HS-27A (cell line): ENCODE data around the gene HNF1B.

Experiments
- DNase-seq: peaks from one replicate; pipeline ENCODE4 v3.0.0-alpha.2; 2012; ENCODE audit warnings: low read depth, missing footprints

The HNF1B gene

DNA sequence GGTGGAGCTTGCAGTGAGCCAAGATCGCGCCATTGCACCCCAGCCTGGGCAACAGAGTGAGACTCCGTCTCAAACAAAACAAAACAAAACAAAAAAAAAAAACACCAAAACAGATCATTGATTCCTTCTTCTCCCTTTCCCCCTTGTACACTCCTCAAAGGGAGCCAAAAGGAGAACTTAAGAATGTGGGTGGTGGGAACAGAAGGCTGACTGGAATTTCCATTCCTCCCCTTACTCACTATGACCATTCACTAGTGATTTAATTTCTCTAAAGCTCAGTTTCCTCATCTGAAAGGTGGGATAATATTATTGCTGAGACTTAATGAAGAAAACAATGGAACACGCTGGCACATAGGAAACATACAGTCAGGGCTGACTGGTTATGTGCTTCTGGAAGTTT, 17.1 kb upstream of the HNF1B start:
- DNase-seq = no peak

DNA sequence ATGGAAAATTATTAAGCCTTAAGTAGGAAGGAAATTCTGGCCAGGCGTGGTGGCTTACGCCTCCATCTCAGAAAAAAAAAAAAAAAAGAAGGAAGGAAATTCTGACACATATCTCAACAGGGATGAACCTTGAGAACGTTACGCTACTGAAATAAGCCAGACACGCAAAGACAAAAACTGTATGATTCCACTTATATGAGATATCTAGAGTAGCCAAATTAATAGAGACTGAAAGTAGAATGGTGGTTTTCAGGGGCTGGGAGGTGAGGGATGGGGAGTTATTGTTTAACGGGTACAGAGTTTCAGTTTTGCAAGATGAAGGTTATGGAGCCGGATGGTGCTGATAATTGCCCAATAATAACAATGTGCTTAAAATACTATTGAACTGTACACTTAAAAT, 16.2 kb upstream of the HNF1B start:
- no peak for DNase-seq

DNA sequence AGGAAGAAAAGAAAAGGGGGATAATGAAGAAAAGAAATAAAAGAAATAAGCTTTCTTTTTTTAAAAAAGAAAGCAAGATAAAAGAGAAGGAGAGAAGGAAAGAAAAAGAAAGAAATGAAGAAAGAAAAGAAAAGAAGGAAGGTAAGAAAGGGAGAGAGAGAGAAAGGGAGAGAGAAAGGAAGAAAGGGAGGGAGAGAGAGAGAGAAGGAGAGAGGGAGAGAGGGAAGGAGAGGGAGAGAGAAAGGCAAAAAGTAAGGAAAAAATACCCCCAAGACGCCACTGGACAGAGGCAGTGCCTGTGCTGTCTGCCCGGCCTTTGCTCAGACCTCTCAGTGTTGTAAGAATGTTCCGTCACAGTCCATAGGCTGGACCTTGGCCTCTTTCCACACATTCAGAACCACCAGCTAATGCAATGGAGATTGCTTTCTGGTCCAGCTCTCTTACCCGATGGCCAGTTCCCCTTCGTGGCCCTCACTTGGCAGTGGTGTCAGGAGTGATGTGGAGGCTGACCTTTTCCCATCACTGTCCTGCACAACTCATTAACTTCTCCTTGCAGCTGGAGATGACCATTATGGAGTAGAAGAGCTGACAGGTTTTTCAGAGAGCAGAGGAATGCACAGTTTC, 14.3 kb upstream of the HNF1B start:
- no peak for DNase-seq

DNA sequence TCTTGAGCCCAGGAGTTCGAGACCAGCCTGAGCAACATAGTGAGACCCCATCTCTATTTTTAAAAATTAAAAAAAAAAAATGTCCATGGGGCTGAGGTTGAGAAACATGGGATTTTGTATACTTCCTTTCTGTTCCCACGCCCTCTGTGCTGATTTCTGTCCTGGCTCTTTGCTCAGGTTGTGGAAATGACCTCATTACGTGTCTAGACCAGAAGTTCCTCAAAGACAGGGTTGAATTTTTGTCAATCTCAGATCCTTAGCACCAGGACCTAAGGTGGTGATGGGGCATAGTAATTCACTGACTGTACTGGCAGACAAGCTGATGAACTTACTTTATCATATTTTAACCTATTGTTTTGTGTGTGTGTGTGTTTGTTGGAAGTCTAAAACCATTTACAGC, 11.2 kb upstream of the HNF1B start:
- DNase-seq = no peak

DNA sequence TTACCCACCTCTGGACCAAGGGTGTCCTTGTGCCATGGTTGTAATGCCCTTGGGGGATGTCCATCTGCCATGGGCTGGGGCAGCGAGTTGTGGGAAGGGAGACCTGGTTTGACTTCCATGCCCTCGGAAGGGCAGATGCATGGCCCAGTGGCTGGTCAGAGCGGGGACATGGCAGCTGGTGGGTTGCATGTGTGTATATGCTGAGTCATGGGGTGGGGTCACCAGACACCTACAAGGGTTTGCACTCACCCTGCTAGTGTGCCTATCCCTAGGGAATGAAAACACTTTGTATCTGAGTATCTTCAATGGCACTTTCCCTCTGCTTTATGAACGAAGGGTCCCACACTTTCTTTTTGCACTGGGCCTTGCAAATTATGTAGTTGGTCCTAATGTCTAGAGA, 10.6 kb upstream of the HNF1B start:
- DNase-seq = no peak

DNA sequence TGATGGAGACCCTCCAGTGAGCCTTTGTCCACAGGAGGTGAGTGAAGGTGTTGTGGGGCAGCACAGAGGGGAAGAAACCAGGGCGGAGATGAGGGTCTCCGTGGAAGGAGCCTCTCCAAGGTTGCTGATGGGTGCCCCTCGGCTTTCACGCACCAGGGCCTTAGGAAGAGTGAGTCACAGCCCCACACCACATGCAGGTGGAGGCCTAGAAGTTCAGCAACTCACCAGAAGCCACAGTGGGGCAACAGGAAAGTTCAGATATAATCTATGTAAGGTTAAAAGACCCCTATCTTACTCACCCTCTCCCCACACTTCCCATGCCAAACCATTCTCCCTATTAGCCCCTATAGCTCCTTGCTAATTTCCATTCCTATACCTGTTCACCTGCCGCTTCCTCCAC, 9.5 kb upstream of the HNF1B start:
- DNase-seq = no peak

DNA sequence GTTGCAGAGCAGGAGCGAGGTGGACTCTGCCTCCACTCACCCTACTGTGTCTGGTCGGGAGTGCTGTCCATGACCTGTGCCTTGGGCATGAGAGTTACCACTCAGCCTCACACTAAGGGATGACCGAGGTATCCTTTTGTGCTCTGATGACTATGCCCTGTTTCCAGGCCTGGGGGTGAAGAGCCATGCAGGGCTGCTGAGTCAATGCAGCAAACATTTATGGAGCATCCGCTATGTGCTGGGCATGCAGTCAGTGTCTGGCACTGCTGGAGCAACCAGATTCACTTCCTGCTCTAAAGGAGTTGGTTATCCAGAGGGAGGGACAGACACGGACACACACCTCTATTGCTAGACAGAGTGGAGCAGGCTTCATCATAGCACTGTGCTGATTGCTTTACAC, 7.6 kb upstream of the HNF1B start:
- peak; percentile 7 for DNase-seq

DNA sequence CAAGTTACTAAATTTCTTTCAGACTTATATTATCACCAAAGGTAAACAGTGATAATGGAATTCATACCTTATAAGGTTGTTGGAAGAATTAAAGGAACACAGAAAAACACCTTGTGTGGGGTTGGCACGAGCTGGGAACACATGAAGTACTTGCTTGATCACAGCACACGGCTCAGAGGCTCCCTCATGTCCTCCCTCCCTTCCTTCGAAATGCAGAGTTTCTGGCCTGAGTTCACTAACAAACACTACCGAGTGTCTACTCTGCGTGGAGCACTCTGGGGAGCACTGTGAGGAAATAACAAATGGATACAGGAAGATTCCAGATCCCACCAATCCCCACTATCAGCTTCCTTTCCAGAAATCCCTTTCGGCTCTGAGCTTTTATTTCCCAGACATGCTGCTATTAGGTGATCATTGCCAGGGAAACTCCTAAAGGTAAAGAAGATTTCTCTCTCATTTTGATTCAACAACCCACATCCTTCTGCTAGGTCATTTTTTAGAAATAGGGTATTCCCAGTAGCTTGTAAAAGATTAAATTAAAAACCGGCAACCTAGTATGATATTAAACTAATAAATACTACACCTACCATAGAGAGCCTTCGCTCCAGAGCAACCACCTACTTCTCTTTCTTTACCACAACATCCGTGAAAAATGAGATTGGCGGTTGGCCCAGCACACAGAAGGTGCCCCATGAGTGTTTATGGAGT, 6.1 kb upstream of the HNF1B start:
- DNase-seq = no peak

DNA sequence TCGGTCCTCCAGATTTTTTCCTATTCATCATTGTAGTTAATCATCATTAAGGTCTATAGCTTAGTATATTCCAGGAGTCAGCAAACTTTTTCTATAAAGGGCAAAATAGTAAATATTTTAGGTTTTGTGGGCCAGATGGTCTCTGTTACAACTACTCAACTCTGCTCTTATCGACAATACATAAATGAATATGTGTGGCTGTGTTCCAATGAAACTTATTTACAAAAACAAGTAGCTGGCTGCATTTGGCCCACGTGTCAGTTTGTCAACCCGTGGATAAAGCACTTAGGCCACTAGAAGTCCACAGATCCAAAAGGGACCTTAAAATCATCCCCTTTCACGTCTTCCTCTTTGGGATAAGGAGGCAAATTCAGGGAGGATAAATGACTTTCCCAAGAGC, 5.4 kb upstream of the HNF1B start:
- DNase-seq = no peak

DNA sequence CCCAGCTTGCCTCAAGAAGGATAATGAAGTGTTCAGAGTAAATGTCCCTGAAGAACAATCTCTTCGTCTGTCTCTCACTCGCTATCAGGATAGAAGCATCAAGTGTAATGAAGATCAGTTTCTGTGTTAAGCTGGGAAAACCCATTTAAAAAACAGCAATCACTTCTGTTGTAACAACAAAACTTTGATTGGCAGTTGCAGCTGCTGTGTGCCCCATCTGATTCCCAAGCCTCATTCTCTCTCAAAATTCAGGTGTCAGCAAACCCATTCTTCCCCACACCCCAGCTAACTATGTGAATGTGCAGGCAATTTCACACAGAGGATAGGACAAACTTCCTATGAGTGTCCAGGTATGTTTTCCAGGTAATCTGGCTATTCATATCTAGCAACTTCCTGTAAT, 2.4 kb upstream of the HNF1B start:
- DNase-seq = no peak

DNA sequence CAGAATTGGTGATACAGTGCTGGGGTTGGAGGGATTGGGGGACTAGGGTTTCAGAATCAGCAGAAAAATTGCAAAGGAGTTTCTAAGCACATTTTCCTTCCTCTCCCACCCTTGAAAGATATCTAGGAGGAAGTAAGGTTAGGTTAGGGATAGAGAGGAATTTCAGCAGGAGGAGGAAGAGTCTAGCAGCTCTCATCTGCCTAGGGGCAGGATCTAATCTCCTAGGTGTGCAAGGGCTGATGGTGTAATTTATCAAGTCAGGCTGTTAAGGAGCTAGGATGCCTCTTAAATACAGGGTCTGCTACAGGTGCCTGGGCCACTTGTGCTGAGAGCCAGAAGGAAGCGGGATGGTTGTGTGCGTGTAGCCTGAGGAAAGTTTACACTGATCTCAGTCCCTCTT, 1.8 kb upstream of the HNF1B start:
- DNase-seq = no peak

DNA sequence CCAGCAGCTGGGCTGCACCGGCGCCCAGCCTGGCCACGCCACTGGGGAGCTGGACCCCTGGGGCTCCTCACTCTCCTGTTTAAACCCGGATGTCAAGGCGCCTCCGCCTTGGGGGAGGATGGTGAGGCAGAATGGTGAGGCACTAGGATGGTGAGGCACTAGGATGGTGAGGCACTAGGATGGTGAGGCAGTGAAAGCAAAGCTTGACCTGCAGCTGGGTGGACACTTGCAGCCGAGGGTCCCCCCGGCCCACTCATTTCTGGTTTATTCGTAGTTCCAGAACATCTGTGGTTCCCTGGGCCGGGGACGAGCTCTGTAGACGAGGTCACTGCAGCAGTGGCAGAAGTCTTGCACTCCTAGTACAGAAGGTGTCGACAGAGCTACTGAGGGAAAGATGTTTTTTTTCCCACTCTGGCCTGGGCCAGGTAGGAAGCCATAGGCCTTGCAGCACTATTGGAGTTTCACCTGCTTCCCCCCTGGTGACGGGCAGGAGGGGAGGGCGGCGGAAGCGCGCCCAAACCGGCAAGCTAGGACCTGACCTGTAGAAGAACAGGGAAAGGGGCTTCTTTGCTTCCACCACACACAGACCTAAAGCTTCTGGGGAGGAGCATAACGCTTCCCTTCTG, 1.1 kb upstream of the HNF1B start:
- no peak for DNase-seq

DNA sequence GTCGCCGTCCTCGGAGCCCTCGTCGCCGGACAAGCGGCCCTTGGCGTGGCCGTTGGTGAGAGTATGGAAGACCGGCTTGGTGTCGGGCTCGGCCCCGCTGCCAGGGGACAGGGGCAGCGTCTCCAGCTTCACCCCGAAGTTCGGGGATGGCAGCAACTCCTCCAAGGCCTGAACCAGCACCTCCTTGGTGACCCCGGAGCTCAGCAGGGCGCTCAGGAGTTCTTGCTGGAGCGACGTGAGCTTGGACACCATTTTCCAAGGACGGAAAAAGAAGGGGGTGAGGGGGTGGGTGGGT, 279 bp downstream of the HNF1B start:
- no peak for DNase-seq

DNA sequence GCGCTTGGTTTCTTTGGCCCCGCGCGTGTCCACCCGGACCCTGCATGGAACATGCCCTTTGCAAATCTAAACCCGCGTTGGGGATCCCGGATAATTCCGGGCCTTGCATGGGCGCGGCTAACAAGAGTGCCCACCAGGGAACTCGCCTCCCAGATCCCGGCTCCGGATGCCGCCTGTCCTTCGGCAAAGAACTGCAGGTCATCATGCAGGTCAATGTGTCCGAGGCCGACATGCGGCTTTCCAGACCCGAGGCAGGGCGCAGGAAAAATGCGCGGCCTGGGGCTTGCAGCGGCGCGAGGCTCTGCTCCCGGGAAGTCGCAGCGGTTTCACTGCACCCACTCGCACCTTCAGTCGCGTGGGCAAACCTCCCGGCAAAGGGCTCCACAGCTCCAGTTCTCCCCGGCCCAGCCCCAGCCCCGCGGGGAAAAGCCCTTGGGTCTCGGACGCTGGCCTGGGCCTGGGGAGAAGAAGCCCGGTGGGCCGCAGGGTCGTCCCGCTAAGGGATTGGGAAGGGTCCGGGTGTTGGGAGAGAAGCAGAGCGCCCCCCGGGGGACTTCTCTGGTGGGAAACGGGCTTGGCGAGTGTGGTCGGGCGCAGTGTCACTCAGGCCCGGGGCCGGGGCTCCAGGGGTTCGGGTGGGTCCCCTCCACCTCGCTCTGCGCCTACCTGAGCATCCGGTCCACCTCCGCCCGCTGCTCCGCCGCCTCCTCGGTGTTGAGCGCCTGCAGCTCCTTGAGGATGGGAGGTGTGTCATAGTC, 805 bp downstream of the HNF1B start:
- no peak for DNase-seq

DNA sequence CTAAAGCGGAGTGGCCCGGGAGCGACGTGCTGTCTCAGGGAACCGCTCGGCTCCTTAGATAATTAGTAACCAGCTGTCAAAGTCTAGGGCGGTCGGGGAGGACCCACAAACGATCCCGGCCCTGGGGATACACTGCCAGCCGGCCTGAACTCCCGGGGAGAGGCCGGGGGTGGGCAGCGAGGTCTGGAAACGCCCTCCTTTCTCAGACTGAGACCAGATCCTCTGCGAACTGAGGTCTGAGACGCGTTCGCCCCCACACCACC, 1.3 kb downstream of the HNF1B start:
- DNase-seq = no peak

DNA sequence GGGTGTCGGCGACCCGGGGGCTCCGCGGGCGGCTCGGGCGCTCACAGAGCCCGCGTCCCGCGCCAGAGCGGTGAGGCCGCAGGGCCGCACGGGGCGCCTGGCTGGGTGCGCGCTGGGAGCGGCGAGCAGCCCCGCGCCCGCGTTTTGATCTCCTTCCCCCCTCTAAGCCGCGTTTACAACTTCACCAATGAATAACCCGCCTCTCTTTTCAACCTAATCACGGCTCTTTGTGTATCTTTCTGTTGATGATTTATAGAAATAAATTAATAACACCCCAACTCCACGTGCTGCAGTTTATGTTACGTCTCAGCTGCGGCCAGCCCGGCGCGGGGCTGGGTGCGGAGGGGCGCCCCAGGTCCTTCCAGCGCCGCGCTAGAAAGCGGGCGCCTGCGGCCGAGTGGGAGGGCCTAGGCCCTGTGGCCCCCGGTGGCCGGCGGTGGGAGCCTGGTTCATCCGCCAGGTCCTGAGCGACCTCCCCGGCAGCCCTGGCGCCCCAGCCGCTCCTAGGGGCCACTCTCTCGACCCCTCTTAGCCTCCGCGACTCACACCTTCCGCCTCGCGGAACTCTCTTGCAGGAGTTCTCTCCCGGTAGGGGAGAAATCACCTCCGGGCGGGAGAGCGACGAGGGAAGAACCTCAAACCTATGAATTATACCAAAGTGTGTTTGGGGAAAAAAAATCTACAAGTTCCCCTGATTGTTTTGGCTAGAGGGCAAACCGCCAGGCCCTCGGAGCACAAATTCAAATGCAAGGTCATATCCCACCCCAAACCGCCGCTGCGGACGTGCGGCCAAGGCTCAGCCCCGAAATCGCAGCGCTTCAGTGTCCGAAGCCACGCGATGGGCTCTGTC, 1.9 kb downstream of the HNF1B start:
- DNase-seq = no peak

DNA sequence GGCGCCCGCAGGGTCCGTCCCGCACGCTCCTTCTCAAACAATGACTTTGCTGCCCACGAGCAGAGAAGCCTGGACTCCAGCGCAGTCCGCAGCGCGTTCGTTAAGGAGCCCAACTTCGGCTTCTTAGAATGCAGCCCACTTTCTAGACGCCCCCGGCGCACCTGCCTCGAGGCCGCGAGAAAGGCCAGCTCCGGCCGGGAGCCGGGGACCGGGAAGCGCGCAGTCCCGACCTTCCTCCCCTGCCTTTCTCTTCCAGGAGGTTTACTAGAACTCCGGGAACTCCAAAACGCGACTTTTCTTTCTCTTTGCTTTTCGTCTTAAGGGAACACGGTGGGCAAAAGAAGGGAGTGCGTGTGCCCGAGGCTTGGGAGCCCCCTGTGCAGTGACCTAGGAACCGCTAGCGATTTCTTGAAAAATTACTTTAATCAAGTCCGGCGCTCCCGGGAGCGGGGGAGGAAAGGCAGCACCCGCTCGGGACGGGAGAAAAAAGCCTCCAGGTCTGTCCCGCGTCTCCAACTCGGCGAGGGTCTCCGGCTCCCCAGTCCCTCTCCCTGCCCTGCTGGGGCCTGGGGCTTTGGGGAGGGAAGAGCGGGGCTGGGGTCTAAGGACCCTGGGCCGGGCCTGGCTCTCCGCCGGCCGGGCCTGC, 2.6 kb downstream of the HNF1B start:
- no peak for DNase-seq

DNA sequence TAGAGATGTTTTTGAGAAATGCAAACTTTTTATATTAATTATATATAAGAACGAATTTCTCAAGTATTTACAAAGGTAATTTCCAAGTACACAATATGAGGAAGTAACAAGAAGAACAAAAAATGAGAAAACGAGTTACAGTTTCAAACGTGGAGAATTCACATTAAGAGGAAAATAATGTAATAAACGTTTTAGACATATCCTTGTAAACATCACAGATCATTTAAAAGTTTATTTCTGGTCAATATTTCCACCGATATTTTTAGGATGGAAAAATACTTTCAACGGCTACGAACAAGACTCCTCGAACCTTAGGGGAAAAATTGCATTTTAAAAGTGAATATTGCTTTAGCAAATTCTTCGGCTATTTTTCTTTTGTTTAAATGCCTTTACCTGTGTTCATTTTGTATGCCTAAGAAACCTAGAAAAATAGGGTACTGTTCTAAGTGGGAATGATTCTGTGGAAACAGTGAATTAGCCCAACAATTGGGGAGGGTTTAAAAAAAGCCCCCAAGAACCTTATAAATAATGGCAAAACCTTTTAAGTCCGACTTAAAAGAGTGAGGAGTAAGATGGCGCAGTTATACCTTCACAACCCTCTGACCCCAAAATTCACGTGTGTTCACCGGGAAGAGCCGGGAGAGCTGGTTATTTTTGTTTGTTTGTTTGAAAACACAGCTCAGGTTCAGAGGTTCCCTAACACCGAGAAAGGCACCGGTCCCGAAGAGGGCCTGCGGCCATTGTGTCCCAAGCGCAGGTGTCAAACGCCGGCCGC, 3.3 kb downstream of the HNF1B start:
- no peak for DNase-seq

DNA sequence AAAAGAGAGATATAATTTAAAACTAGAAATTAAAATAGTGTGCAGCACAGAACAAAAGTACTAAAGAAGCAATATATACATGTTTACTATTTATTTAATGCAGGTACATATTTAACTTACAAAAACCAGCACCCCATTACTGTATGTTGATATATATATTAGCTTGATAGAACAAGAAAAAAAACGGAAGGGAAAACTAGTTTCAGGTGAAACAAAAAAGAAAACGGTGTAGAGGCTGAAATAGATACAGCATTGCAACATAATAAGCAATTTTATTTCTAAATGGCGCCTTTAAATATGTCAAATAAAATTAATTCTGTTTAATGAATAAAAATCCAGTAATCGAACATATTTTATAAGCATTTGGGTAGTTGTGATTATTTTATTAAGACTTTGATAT, 3.9 kb downstream of the HNF1B start:
- DNase-seq = no peak

DNA sequence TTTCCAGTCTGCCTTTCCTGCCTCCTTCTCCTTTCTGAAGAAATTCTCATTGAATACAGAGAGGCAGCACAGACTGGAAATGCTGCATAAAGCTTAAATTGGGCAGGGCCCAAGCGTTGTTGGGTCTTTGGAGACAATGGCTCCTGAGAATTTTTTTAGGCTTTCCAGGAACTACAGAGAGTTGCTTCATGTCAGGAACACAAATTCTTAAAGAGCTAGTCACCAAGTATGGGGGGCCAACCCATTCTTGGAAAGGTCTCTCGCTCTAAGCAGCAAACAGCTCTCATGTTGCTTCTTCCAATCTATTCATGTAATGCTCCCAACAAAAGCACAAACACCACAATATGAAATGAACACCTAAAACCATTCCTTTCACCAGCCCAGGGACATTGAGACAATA, 6.9 kb downstream of the HNF1B start:
- DNase-seq = no peak

DNA sequence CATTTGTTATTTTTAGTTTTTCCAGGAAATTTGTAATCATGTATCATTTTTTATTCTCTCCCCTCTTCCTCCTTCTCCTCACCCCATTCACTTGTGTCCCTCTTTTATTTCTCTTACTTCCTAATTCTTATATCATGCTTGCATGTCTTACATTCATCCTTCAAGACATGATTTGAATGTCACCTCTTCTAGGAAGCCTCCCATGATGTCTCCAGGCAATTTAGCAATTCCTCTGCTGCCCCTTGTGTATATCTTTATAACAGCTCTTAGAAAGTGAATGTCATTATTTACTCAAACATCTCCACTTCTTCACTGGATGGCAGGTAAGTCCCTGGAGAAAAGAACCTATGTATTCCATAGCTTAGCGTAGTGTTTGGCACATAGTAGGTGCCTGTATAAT, 7.8 kb downstream of the HNF1B start:
- DNase-seq = no peak
